Endothelial cell of umbilical vein (primary cell): ENCODE measurements around the gene DYNLL2.

Source experiments
- POLR2A ChIP-seq: IDR thresholded peaks from 2 replicates; pipeline ENCODE4 v1.6.1; 2012; ENCODE audit warnings: low read depth, mild to moderate bottlenecking, control low read depth, low read length
- TF ChIP-seq, protein P1 (sequence below), 2 donors: IDR thresholded peaks; 1 replicate in 1 of 2; 2 replicates in 1 of 2; pipeline ENCODE4 v1.5.1; 2011; ENCODE audit warnings: low read length in 2 of 2, mild to moderate bottlenecking in 2 of 2, moderate library complexity in 2 of 2, control low read depth in 1 of 2, inconsistent platforms in 1 of 2, low read depth in 1 of 2; ENCODE audit not compliant: insufficient read depth in 1 of 2; ENCODE audit errors: extremely low read depth in 1 of 2
- TF ChIP-seq, protein P2 (sequence below): IDR thresholded peaks from 2 replicates; pipeline ENCODE4 v1.6.1; 2011; ENCODE audit not compliant: insufficient read depth, insufficient read length

DNA sequence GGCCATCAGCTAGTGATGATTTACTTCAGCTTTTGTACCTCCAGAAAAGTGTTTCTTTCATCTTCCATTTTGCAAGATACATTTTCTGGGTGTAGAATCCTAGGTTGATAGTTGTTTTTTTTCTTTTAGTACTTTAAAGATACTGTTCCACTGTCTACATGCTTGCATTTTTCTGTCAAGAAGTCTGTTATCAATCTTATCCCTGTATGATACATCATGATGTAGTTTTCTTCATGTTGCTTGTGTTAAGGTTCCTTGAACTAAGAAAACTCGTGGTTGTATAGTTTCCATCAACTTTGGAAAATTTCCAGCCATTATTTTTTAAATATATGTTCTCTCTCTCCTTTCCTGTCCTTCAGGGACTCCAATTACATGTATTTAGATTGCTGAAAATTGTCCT, 24.1 kb downstream of the DYNLL2 start:
- TF ChIP-seq POLR2A, result no peak
- TF ChIP-seq, protein P1, sequence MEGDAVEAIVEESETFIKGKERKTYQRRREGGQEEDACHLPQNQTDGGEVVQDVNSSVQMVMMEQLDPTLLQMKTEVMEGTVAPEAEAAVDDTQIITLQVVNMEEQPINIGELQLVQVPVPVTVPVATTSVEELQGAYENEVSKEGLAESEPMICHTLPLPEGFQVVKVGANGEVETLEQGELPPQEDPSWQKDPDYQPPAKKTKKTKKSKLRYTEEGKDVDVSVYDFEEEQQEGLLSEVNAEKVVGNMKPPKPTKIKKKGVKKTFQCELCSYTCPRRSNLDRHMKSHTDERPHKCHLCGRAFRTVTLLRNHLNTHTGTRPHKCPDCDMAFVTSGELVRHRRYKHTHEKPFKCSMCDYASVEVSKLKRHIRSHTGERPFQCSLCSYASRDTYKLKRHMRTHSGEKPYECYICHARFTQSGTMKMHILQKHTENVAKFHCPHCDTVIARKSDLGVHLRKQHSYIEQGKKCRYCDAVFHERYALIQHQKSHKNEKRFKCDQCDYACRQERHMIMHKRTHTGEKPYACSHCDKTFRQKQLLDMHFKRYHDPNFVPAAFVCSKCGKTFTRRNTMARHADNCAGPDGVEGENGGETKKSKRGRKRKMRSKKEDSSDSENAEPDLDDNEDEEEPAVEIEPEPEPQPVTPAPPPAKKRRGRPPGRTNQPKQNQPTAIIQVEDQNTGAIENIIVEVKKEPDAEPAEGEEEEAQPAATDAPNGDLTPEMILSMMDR (IDR thresholded peaks at IDR 0.05; ENCODE audit: extremely low read depth in 1 of 2, insufficient read depth in 1 of 2, low read depth in 1 of 2, low read length in 2 of 2), result no peak
- TF ChIP-seq, protein P2, sequence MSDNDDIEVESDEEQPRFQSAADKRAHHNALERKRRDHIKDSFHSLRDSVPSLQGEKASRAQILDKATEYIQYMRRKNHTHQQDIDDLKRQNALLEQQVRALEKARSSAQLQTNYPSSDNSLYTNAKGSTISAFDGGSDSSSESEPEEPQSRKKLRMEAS, result no peak
